Measurements from ENCODE around the gene MIOX.

DNA sequence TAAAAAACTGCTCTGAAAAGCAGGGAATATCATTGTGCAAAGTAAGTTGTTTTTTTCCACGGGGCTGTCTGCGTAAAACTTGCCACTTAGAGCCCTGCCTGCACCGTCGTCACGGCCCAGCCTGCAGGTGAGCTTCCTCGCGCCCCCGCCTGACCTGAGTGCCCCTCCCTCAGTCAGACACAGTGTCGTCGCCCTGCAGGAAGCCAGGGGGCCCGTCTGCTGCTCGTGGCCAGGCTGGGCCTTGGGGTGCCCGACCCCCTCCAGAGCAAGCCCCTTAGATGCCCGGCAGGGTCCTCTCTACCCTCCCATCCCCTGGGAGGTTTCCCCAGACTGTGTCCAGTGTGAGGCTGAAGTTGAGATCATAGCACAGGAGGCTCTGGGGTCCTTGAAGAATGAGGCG, 43.5 kb upstream of the MIOX start:
- TF ChIP-seq, protein P1, sequence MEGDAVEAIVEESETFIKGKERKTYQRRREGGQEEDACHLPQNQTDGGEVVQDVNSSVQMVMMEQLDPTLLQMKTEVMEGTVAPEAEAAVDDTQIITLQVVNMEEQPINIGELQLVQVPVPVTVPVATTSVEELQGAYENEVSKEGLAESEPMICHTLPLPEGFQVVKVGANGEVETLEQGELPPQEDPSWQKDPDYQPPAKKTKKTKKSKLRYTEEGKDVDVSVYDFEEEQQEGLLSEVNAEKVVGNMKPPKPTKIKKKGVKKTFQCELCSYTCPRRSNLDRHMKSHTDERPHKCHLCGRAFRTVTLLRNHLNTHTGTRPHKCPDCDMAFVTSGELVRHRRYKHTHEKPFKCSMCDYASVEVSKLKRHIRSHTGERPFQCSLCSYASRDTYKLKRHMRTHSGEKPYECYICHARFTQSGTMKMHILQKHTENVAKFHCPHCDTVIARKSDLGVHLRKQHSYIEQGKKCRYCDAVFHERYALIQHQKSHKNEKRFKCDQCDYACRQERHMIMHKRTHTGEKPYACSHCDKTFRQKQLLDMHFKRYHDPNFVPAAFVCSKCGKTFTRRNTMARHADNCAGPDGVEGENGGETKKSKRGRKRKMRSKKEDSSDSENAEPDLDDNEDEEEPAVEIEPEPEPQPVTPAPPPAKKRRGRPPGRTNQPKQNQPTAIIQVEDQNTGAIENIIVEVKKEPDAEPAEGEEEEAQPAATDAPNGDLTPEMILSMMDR (IDR thresholded peaks at IDR 0.05 in 2 of 3, conservative IDR thresholded peaks at IDR 0.05 in 1 of 3; ENCODE audit: control insufficient read depth in 2 of 3, extremely low read depth in 1 of 3, insufficient read depth in 1 of 3, low read depth in 3 of 3, low read length in 3 of 3): no peak
- TF ChIP-seq ETV6 (conservative IDR thresholded peaks at IDR 0.05 in 1 of 2, IDR thresholded peaks at IDR 0.05 in 1 of 2; ENCODE audit: borderline replicate concordance in 1 of 2, low read depth in 1 of 2) (no peak), POLR2A (IDR thresholded peaks at IDR 0.05; ENCODE audit: low read depth, low read length) (peak; percentile 40; the same call in 1 of the 2 replicates), EED (IDR thresholded peaks at IDR 0.05; ENCODE audit: low read depth) (no peak), FOXK2 (IDR thresholded peaks at IDR 0.05) (no peak), POLR2AphosphoS5 (IDR thresholded peaks at IDR 0.05; ENCODE audit: low read length) (no peak), ZBED1 (IDR thresholded peaks at IDR 0.05; ENCODE audit: borderline replicate concordance) (no peak), TCF12 (IDR thresholded peaks at IDR 0.05; ENCODE audit: low read depth, low read length) (no peak)
- TF ChIP-seq, protein P2, sequence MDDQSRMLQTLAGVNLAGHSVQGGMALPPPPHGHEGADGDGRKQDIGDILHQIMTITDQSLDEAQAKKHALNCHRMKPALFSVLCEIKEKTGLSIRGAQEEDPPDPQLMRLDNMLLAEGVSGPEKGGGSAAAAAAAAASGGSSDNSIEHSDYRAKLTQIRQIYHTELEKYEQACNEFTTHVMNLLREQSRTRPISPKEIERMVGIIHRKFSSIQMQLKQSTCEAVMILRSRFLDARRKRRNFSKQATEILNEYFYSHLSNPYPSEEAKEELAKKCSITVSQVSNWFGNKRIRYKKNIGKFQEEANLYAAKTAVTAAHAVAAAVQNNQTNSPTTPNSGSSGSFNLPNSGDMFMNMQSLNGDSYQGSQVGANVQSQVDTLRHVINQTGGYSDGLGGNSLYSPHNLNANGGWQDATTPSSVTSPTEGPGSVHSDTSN (IDR thresholded peaks at IDR 0.05; ENCODE audit: insufficient replicate concordance, low read depth, low read length): no peak
